Measurements from ENCODE around the gene RMDN2.
"Not testable (repeated sequence)": the region's sequence is repeated elsewhere in the genome, so short reads cannot be mapped to it uniquely, and the experiment has no call there.

DNA sequence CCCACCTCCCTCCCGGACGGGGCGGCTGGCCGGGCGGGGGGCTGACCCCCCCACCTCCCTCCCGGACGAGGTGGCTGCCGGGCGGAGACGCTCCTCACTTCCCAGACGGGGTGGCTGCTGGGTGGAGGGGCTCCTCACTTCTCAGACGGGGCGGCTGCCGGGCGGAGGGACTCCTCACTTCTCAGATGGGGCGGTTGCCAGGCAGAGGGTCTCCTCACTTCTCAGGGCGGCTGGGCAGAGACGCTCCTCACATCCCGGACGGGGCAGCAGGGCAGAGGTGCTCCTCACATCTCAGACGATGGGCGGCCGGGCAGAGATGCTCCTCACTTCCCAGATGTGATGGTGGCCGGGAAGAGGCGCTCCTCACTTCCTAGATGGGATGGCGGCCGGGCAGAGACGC lies 7.8 kb downstream of the RMDN2 start:
- TF ChIP-seq, protein P1, sequence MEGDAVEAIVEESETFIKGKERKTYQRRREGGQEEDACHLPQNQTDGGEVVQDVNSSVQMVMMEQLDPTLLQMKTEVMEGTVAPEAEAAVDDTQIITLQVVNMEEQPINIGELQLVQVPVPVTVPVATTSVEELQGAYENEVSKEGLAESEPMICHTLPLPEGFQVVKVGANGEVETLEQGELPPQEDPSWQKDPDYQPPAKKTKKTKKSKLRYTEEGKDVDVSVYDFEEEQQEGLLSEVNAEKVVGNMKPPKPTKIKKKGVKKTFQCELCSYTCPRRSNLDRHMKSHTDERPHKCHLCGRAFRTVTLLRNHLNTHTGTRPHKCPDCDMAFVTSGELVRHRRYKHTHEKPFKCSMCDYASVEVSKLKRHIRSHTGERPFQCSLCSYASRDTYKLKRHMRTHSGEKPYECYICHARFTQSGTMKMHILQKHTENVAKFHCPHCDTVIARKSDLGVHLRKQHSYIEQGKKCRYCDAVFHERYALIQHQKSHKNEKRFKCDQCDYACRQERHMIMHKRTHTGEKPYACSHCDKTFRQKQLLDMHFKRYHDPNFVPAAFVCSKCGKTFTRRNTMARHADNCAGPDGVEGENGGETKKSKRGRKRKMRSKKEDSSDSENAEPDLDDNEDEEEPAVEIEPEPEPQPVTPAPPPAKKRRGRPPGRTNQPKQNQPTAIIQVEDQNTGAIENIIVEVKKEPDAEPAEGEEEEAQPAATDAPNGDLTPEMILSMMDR (conservative IDR thresholded peaks at IDR 0.05; ENCODE audit: low read depth, low read length): not testable (repeated sequence)
- TF ChIP-seq EZH2 (IDR thresholded peaks at IDR 0.05; ENCODE audit: borderline replicate concordance, low read depth, low read length, poor library complexity, severe bottlenecking): not testable (repeated sequence)

All from A673 (cell line).